Measurements from ENCODE around the gene SPTBN5.

DNA sequence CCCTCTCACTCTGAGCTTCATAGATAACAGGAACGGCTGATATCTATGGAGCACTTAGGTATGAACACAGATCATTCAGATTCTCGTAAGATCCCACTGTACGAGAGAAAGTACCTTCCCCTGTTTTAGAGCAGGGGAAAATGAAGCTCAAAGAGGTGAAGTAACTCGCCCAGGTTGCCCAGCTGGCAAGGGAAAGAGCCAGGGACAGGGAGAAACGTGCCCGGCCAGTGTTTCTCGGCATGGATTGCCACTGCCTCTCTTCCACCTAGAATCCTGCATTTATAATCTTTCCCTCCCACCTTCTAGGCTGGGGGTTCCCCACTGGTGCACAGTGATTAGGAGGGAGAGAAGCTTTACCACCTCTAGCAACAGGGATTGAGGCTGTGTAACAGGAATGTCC is 39.5 kb upstream of the SPTBN5 start:
- no peak for TF ChIP-seq BCLAF1 (IDR thresholded peaks at IDR 0.05)
- TF ChIP-seq EP300 (IDR thresholded peaks at IDR 0.05; ENCODE audit: borderline replicate concordance in 1 of 2, control insufficient read depth in 1 of 2, low read depth in 2 of 2, low read length in 2 of 2) = no peak
- TF ChIP-seq KDM1A (IDR thresholded peaks at IDR 0.05; ENCODE audit: borderline replicate concordance) = no peak

Data from GM12878 (cell line).